Measurements from ENCODE around the gene ITGBL1.

ITGBL1 gene

DNA sequence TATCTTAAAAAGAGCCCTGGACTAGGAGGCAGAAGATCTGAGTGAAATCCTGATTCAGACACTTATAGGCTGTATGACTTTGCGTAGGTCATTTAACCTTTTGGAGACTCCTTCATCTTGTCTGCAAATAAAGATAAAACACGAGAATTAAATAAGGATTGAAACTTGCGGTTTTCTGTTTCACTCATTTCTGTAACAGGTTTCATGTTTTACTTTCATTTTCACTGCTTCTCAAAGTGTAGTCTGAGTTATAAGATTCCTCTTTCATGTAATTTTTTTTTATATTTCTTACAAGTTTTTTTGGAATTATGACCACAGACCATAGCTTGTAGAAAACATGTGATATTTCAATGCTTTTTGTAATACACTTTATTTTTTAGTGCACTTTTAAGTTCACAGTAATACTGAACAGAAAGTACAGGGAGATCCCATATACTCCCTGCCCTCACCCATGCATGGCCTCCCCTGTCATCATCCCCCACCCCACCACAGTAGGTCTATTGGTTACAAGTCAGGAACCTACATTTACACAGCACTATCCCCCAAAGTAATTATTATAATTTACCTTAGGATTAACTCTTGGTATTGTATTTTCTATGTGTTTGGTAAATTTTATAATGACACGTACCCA, 174.6 kb downstream of the ITGBL1 start:
- peak; percentile 35 for DNase-seq (ENCODE audit: low spot score)

DNA sequence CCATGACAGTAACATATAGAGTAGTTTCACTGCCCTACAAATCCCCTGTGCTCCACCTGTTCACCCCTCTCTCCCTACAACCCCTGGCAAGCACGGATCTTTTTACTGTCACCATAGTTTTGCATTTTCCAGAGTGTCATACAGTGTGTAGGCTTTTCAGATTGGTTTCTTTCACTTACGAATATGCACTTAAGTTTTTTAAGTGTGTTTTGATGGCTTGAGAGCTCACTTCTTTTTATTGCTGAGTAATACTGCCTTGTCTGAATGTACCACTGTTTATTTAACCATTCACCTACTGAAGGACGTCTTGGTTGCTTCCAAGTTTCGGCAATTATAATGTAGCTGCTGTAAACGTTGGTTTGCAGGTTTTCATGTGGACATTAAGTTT, 175.1 kb downstream of the ITGBL1 start:
- DNase-seq (ENCODE audit: low spot score), result no peak
- TF ChIP-seq CTCF (IDR thresholded peaks at IDR 0.05; ENCODE audit: extremely low read depth, missing control alignments), result no peak

More for the DNA sequence above, 174.6 kb downstream of the ITGBL1 start:
- TF ChIP-seq CTCF (IDR thresholded peaks at IDR 0.05; ENCODE audit: extremely low read depth, missing control alignments), result no peak

DNA sequence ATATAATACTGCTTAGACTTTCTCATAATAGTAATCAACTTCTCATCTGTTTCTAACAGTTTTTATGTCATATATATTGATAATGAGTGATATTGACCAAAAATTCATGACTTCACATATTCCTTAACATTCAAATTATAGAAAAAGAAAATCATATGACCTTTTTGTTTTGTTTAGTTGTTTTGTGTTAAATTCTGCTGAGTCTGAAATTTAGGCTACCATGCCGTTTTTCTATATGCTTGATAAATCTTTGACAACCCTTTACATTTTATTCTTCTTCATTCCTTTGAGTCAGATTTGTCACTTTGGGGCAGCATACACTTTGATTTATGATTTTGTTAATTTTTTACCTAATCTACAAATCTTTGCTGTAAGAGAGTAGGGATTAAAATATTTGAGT, 176.4 kb downstream of the ITGBL1 start:
- TF ChIP-seq CTCF (IDR thresholded peaks at IDR 0.05; ENCODE audit: extremely low read depth, missing control alignments), result no peak
- no peak for DNase-seq (ENCODE audit: low spot score)

- no peak for DNase-seq (ENCODE audit: low spot score)
- no peak for TF ChIP-seq CTCF (IDR thresholded peaks at IDR 0.05; ENCODE audit: extremely low read depth, missing control alignments)
Observed at GRCh38 chr13:101631395-101631794, 178.9 kb downstream of the ITGBL1 start.

GRCh38 chr13:101634142-101634541, 181.7 kb downstream of the ITGBL1 start:
- DNase-seq (ENCODE audit: low spot score), result no peak
- TF ChIP-seq CTCF (IDR thresholded peaks at IDR 0.05; ENCODE audit: extremely low read depth, missing control alignments), result no peak

GRCh38 chr13:101639711-101640110, 187.2 kb downstream of the ITGBL1 start:
- no peak for TF ChIP-seq CTCF (IDR thresholded peaks at IDR 0.05; ENCODE audit: extremely low read depth, missing control alignments)
- no peak for DNase-seq (ENCODE audit: low spot score)

- no peak for TF ChIP-seq CTCF (IDR thresholded peaks at IDR 0.05; ENCODE audit: extremely low read depth, missing control alignments)
- DNase-seq (ENCODE audit: low spot score), result no peak
Observed at GRCh38 chr13:101640788-101641400, 188.4 kb downstream of the ITGBL1 start.

Measured in GM20000 (cell line).